SK-N-MC (cell line): ENCODE measurements around the gene TLX2.

Source experiments
- DNase-seq: peaks from one replicate; pipeline ENCODE4 v3.0.0-alpha.2; 2011; ENCODE audit warnings: low read depth, low spot score
- H3K27ac ChIP-seq: fragments of 200-600 bp; sonication (generic); 2 replicates; pipeline ENCODE4 v1.5.1; 2016; ENCODE audit warnings: mixed run types
- H3K36me3 ChIP-seq: fragments of 200-600 bp; sonication (generic); 2 replicates; pipeline ENCODE4 v1.6.1; 2017; ENCODE audit warnings: antibody characterized with exemption, low read length, mixed read lengths; ENCODE audit not compliant: insufficient read depth
- H3K4me3 ChIP-seq: fragments of 200-600 bp; sonication (generic); 2 replicates; pipeline ENCODE4 v1.5.1; 2016
- H3K9ac ChIP-seq: fragments of 200-600 bp; sonication (generic); 2 replicates; pipeline ENCODE4 v1.8.0; 2017; ENCODE audit warnings: mixed run types, mixed read lengths; ENCODE audit not compliant: insufficient read length
- H3K9me3 ChIP-seq: fragments of 200-600 bp; sonication (generic); 2 replicates; pipeline ENCODE4 v1.6.1; 2017; ENCODE audit warnings: low read depth, mild to moderate bottlenecking, antibody characterized with exemption, low read length, moderate library complexity, mixed read lengths
- EZH2 ChIP-seq: fragments of 200-600 bp; sonication (generic); IDR thresholded peaks from one replicate; pipeline ENCODE4 v1.6.1; 2017; ENCODE audit warnings: antibody characterized with exemption
- FOXP2 ChIP-seq: optimal IDR thresholded peaks from 2 replicates; pipeline ENCODE3; 2011; ENCODE audit warnings: mild to moderate bottlenecking, moderate library complexity; ENCODE audit not compliant: insufficient read depth; ENCODE audit errors: extremely low read length, control extremely low read depth
- POLR2AphosphoS5 ChIP-seq: IDR thresholded peaks from 2 replicates; pipeline ENCODE4 v1.6.1; 2012; ENCODE audit warnings: mild to moderate bottlenecking, low read depth, low read length, borderline replicate concordance

TLX2 gene

GRCh38 chr2:74513605-74514367 lies 464 bp upstream of the TLX2 start:
- Histone ChIP-seq H3K9ac (no peak overlapping the region), H3K4me3 (peak overlapping the region; percentile 55), H3K9me3 (no peaks in the 10 kb centered on the region), H3K36me3 (no peaks in the 10 kb centered on the region), H3K27ac (no peak overlapping the region)
- TF ChIP-seq FOXP2: no peak
- no peak for DNase-seq

GRCh38 chr2:74515271-74515980 lies 1.2 kb downstream of the TLX2 start:
- H3K27ac ChIP-seq: no peak overlapping the region
- H3K36me3 ChIP-seq: no peaks in the 10 kb centered on the region
- TF ChIP-seq POLR2AphosphoS5: no peak
- TF ChIP-seq EZH2: no peak
- no peak for TF ChIP-seq FOXP2
- H3K4me3 ChIP-seq: no peak overlapping the region
- no peak overlapping the region for H3K9ac ChIP-seq
- DNase-seq: no peak
- no peaks in the 10 kb centered on the region for H3K9me3 ChIP-seq

GRCh38 chr2:74515981-74516633 lies 1.9 kb downstream of the TLX2 start:
- no peak overlapping the region for H3K27ac ChIP-seq
- no peaks in the 10 kb centered on the region for H3K36me3 ChIP-seq
- H3K4me3 ChIP-seq: no peak overlapping the region
- no peak overlapping the region for H3K9ac ChIP-seq
- no peak for DNase-seq
- TF ChIP-seq EZH2 (no peak), FOXP2 (no peak), POLR2AphosphoS5 (no peak)
- no peaks in the 10 kb centered on the region for H3K9me3 ChIP-seq

GRCh38 chr2:74516650-74517049 lies 2.4 kb downstream of the TLX2 start:
- no peak for DNase-seq
- no peak overlapping the region for H3K27ac ChIP-seq
- no peaks in the 10 kb centered on the region for H3K9me3 ChIP-seq
- H3K4me3 ChIP-seq: no peak overlapping the region
- TF ChIP-seq EZH2: no peak
- no peak for TF ChIP-seq FOXP2
- no peak for TF ChIP-seq POLR2AphosphoS5
- H3K9ac ChIP-seq: no peak overlapping the region
- H3K36me3 ChIP-seq: no peaks in the 10 kb centered on the region

GRCh38 chr2:74522516-74522915 lies 8.3 kb downstream of the TLX2 start:
- DNase-seq: no peak
- no peak overlapping the region for H3K27ac ChIP-seq
- no peak overlapping the region for H3K9ac ChIP-seq
- H3K4me3 ChIP-seq: no peak overlapping the region
- no peaks in the 10 kb centered on the region for H3K9me3 ChIP-seq
- TF ChIP-seq FOXP2: no peak
- peaks cover 19% of the 10 kb centered on the region for H3K36me3 ChIP-seq

GRCh38 chr2:74524005-74524404 lies 9.8 kb downstream of the TLX2 start:
- no peak for DNase-seq
- H3K4me3 ChIP-seq: no peak overlapping the region
- no peak overlapping the region for H3K9ac ChIP-seq
- peaks cover 31% of the 10 kb centered on the region for H3K36me3 ChIP-seq
- TF ChIP-seq FOXP2: no peak
- no peak for TF ChIP-seq EZH2
- no peak for TF ChIP-seq POLR2AphosphoS5
- no peaks in the 10 kb centered on the region for H3K9me3 ChIP-seq
- no peak overlapping the region for H3K27ac ChIP-seq

- Histone ChIP-seq H3K27ac (no peak overlapping the region), H3K4me3 (no peak overlapping the region), H3K9ac (no peak overlapping the region), H3K9me3 (no peaks in the 10 kb centered on the region), H3K36me3 (peaks cover 31% of the 10 kb centered on the region)
- DNase-seq: no peak
- no peak for TF ChIP-seq FOXP2
- no peak for TF ChIP-seq EZH2
- TF ChIP-seq POLR2AphosphoS5: no peak
Measured at GRCh38 chr2:74524955-74525716, 10.9 kb downstream of the TLX2 start.
